Measurements from ENCODE around the gene ALG8.

DNA sequence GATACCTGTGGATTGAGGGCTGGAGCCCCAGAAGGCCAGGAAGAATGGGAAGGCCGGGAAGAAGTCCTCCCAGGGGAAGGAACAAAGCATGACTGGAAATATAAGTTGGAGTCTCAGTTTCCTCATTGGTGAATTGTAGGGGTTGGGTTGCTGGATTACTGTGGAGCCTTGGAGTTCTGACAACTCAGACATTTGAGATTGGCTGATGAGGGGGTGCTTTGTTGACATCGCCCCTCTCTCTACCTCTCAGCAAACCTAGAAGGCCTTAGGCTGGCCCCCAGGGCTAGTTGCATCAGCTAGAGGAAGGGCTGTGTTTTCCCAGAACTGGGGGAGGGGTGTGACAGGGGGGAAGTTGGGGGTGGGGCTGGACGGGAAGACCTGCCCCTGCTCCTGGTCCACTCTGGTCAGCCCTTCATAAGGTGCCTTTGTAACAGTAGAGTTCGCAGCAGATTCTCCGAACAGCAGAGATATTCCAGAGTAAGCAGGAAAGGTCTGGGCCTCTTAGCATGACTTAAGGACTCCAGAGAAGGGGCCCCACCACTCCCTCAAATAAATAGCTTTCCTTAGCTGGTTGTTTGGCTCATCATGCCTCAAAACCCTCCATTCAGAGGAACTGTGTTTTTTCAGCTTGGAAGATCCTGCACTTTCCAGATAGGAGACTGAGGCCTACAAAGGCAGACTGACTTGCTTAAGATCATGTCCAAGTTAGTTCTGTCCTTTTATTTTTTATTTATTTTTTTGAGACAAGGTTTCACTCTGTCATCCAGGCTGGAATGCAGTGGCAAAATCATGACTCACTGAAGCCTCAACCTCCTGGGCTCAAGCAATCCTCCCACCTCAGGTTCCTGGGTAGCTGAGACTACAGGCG is 88.2 kb downstream of the ALG8 start:
- TF ChIP-seq YY1 (IDR thresholded peaks at IDR 0.05; ENCODE audit: insufficient read depth, insufficient read length): no peak
- TF ChIP-seq ZNF274 (IDR thresholded peaks at IDR 0.05; ENCODE audit: low read depth, low read length): no peak
- no peak for TF ChIP-seq SUZ12 (IDR thresholded peaks at IDR 0.05; ENCODE audit: extremely low read depth, insufficient read depth, insufficient read length)
